Measurements from ENCODE around the gene PTK7.

Gene PTK7

GRCh38 chr6:43196337-43196736 lies 120.2 kb downstream of the PTK7 start:
- no peak overlapping the region for H3K4me3 ChIP-seq (ENCODE audit: low read depth, low read length)
- no peak for DNase-seq
- no peaks in the 10 kb centered on the region for H3K27me3 ChIP-seq (replicated peaks)
- H3K27ac ChIP-seq, result no peak overlapping the region
- peaks cover 14% of the 10 kb centered on the region for H3K36me3 ChIP-seq (replicated peaks)
- in situ Hi-C loops (cut with HindIII; ENCODE audit: low pct_ligation_motif_present, low sequenced_read_pairs), result no loop called here
- no peak for TF ChIP-seq CTCF (IDR thresholded peaks at IDR 0.05; ENCODE audit: low read depth, low read length, missing control alignments)

- peaks cover 14% of the 10 kb centered on the region for H3K36me3 ChIP-seq (replicated peaks)
- no peak for TF ChIP-seq CTCF (IDR thresholded peaks at IDR 0.05; ENCODE audit: low read depth, low read length, missing control alignments)
- in situ Hi-C loops (cut with HindIII; ENCODE audit: low pct_ligation_motif_present, low sequenced_read_pairs), result no loop called here
Measured at GRCh38 chr6:43199912-43200311, 123.8 kb downstream of the PTK7 start.

GRCh38 chr6:43200541-43200940 lies 124.4 kb downstream of the PTK7 start:
- no peak for TF ChIP-seq CTCF (IDR thresholded peaks at IDR 0.05; ENCODE audit: low read depth, low read length, missing control alignments)
- Histone ChIP-seq H3K36me3 (replicated peaks) (peaks cover 10% of the 10 kb centered on the region), H3K27me3 (replicated peaks) (no peaks in the 10 kb centered on the region), H3K4me3 (ENCODE audit: low read depth, low read length) (no peak overlapping the region), H3K27ac (no peak overlapping the region)
- in situ Hi-C loops (cut with HindIII; ENCODE audit: low pct_ligation_motif_present, low sequenced_read_pairs), result no loop called here
- DNase-seq, result no peak

More at GRCh38 chr6:43199912-43200311, 123.8 kb downstream of the PTK7 start:
- Histone ChIP-seq H3K27me3 (replicated peaks) (no peaks in the 10 kb centered on the region), H3K27ac (no peak overlapping the region), H3K4me3 (ENCODE audit: low read depth, low read length) (no peak overlapping the region)
- DNase-seq, result no peak

- no peak for TF ChIP-seq CTCF (IDR thresholded peaks at IDR 0.05; ENCODE audit: low read depth, low read length, missing control alignments)
- peaks cover 10% of the 10 kb centered on the region for H3K36me3 ChIP-seq (replicated peaks)
- no peak overlapping the region for H3K27ac ChIP-seq
- DNase-seq, result no peak
- in situ Hi-C loops (cut with HindIII; ENCODE audit: low pct_ligation_motif_present, low sequenced_read_pairs), result no loop called here
- H3K4me3 ChIP-seq (ENCODE audit: low read depth, low read length), result no peak overlapping the region
- H3K27me3 ChIP-seq (replicated peaks), result no peaks in the 10 kb centered on the region
Measured at GRCh38 chr6:43202451-43202850, 126.3 kb downstream of the PTK7 start.

- Histone ChIP-seq H3K36me3 (replicated peaks) (peaks cover 10% of the 10 kb centered on the region), H3K27ac (no peak overlapping the region), H3K27me3 (replicated peaks) (no peaks in the 10 kb centered on the region), H3K4me3 (ENCODE audit: low read depth, low read length) (no peak overlapping the region)
- in situ Hi-C loops (cut with HindIII; ENCODE audit: low pct_ligation_motif_present, low sequenced_read_pairs), result no loop called here
- no peak for DNase-seq
- TF ChIP-seq CTCF (IDR thresholded peaks at IDR 0.05; ENCODE audit: low read depth, low read length, missing control alignments), result no peak
Measured at GRCh38 chr6:43203029-43203717, 127.1 kb downstream of the PTK7 start.

GRCh38 chr6:43203718-43204095 lies 127.6 kb downstream of the PTK7 start:
- Histone ChIP-seq H3K36me3 (replicated peaks) (peaks cover 10% of the 10 kb centered on the region), H3K27ac (no peak overlapping the region), H3K27me3 (replicated peaks) (no peaks in the 10 kb centered on the region), H3K4me3 (ENCODE audit: low read depth, low read length) (no peak overlapping the region)
- in situ Hi-C loops (cut with HindIII; ENCODE audit: low pct_ligation_motif_present, low sequenced_read_pairs), result no loop called here
- no peak for DNase-seq
- no peak for TF ChIP-seq CTCF (IDR thresholded peaks at IDR 0.05; ENCODE audit: low read depth, low read length, missing control alignments)

All from brain microvascular endothelial cell (primary cell).